Measurements from ENCODE around the gene ZNF282.

Gene ZNF282

GRCh38 chr7:149209518-149210269, 14.3 kb downstream of the ZNF282 start (continued):
- TF ChIP-seq ARNTL (CRISPR knock-in tag; IDR thresholded peaks at IDR 0.05; ENCODE audit: borderline replicate concordance, low read depth) = no peak

- TF ChIP-seq SNAI2 (CRISPR knock-in tag; IDR thresholded peaks at IDR 0.05) (no peak), TOX (CRISPR knock-in tag; IDR thresholded peaks at IDR 0.05; ENCODE audit: borderline replicate concordance) (no peak)
- ATAC-seq = no peak
These were observed 15.2 kb downstream of the ZNF282 start for GRCh38 chr7:149210551-149210950.

- no peak for TF ChIP-seq CREB5 (CRISPR knock-in tag; IDR thresholded peaks at IDR 0.05; ENCODE audit: low read depth)
- TF ChIP-seq OSR1 (CRISPR knock-in tag; IDR thresholded peaks at IDR 0.05) = no peak
- no peak for TF ChIP-seq ZNF8 (CRISPR knock-in tag; IDR thresholded peaks at IDR 0.05)
- TF ChIP-seq CSRNP3 (CRISPR knock-in tag; IDR thresholded peaks at IDR 0.05) = no peak
- no peak for TF ChIP-seq PATZ1 (CRISPR knock-in tag; IDR thresholded peaks at IDR 0.05; ENCODE audit: borderline replicate concordance)
- no peak for TF ChIP-seq ARNTL (CRISPR knock-in tag; IDR thresholded peaks at IDR 0.05; ENCODE audit: borderline replicate concordance, low read depth)
- TF ChIP-seq ESRRG (CRISPR knock-in tag; IDR thresholded peaks at IDR 0.05) = no peak
- TF ChIP-seq GLIS3 (CRISPR knock-in tag; IDR thresholded peaks at IDR 0.05) = no peak
- no peak for TF ChIP-seq TCF4 (CRISPR knock-in tag; IDR thresholded peaks at IDR 0.05; ENCODE audit: borderline replicate concordance)
- no peak for TF ChIP-seq PPARA (CRISPR knock-in tag; IDR thresholded peaks at IDR 0.05; ENCODE audit: borderline replicate concordance)
- TF ChIP-seq TSHZ2 (CRISPR knock-in tag; IDR thresholded peaks at IDR 0.05) = no peak
- TF ChIP-seq POU6F1 (CRISPR knock-in tag; IDR thresholded peaks at IDR 0.05; ENCODE audit: borderline replicate concordance, low read depth) = no peak
- TF ChIP-seq ISL1 (CRISPR knock-in tag; IDR thresholded peaks at IDR 0.05) = no peak
- TF ChIP-seq ZFP30 (CRISPR knock-in tag; IDR thresholded peaks at IDR 0.05) = no peak
- no peak for TF ChIP-seq ZNF565 (CRISPR knock-in tag; conservative IDR thresholded peaks at IDR 0.05; ENCODE audit: low read depth)
- TF ChIP-seq ZC3H10 (CRISPR knock-in tag; IDR thresholded peaks at IDR 0.05) = no peak
- TF ChIP-seq TOX (CRISPR knock-in tag; IDR thresholded peaks at IDR 0.05; ENCODE audit: borderline replicate concordance) = no peak
- TF ChIP-seq SNAI2 (CRISPR knock-in tag; IDR thresholded peaks at IDR 0.05) = no peak
- no peak for TF ChIP-seq CSDC2 (CRISPR knock-in tag; IDR thresholded peaks at IDR 0.05)
- TF ChIP-seq BACH2 (CRISPR knock-in tag; IDR thresholded peaks at IDR 0.05; ENCODE audit: borderline replicate concordance) = no peak
- no peak for ATAC-seq
These were observed 18.8 kb downstream of the ZNF282 start for GRCh38 chr7:149214020-149214720.

Data from SK-N-SH treated with all-trans-retinoic acid at 6 μM for 48 hours (cell line).